NCI-H146 (cell line): ENCODE data around the gene AIMP1.
"Not testable (repeated sequence)": the region's sequence is repeated elsewhere in the genome, so short reads cannot be mapped to it uniquely, and the experiment has no call there.

Source experiments
- DNase-seq: peaks from one replicate; lab custom pipeline; 2025; lab: John Stamatoyannopoulos, UW

The AIMP1 gene

GRCh38 chr4:106312997-106313522, 3.3 kb upstream of the AIMP1 start:
- no peak for DNase-seq

- peak; percentile 1 for DNase-seq
Observed at GRCh38 chr4:106314960-106315359, 1.4 kb upstream of the AIMP1 start.

- DNase-seq: peak; percentile 76
Observed at GRCh38 chr4:106315476-106315967, 828 bp upstream of the AIMP1 start.

- no peak for DNase-seq
Observed at GRCh38 chr4:106316773-106317409, 541 bp downstream of the AIMP1 start.

- no peak for DNase-seq
Observed at GRCh38 chr4:106317815-106318214, 1.5 kb downstream of the AIMP1 start.

GRCh38 chr4:106318511-106318910, 2.2 kb downstream of the AIMP1 start:
- no peak for DNase-seq

GRCh38 chr4:106320235-106320634, 3.9 kb downstream of the AIMP1 start:
- DNase-seq: no peak

- not testable (repeated sequence) for DNase-seq
Observed at GRCh38 chr4:106321168-106321567, 4.8 kb downstream of the AIMP1 start.

GRCh38 chr4:106321814-106322213, 5.5 kb downstream of the AIMP1 start:
- not testable (repeated sequence) for DNase-seq

- no peak for DNase-seq
Observed at GRCh38 chr4:106323119-106323518, 6.8 kb downstream of the AIMP1 start.

- DNase-seq: no peak
Observed at GRCh38 chr4:106325800-106326199, 9.4 kb downstream of the AIMP1 start.

- peak; percentile 1 for DNase-seq
Observed at GRCh38 chr4:106329041-106329618, 12.8 kb downstream of the AIMP1 start.

GRCh38 chr4:106333186-106333585, 16.8 kb downstream of the AIMP1 start:
- no peak for DNase-seq

GRCh38 chr4:106334741-106335470, 18.6 kb downstream of the AIMP1 start:
- DNase-seq: no peak

GRCh38 chr4:106336618-106337017, 20.3 kb downstream of the AIMP1 start:
- no peak for DNase-seq

GRCh38 chr4:106337916-106338315, 21.6 kb downstream of the AIMP1 start:
- no peak for DNase-seq

- no peak for DNase-seq
Observed at GRCh38 chr4:106338671-106339070, 22.3 kb downstream of the AIMP1 start.

- no peak for DNase-seq
Observed at GRCh38 chr4:106339431-106339830, 23.1 kb downstream of the AIMP1 start.

- no peak for DNase-seq
Observed at GRCh38 chr4:106340774-106341173, 24.4 kb downstream of the AIMP1 start.

- DNase-seq: no peak
Observed at GRCh38 chr4:106343865-106344646, 27.7 kb downstream of the AIMP1 start.

GRCh38 chr4:106344647-106344970, 28.3 kb downstream of the AIMP1 start:
- no peak for DNase-seq

- no peak for DNase-seq
Observed at GRCh38 chr4:106347167-106347566, 30.8 kb downstream of the AIMP1 start.
